ENCODE data around the gene ZNF101.

The ZNF101 gene

GRCh38 chr19:19643158-19644053 lies 25.2 kb upstream of the ZNF101 start, which contains the start of gene GMIP:
GMIP (minus strand) TSS chr19:19643657; CDS start chr19:19643529, 128 bp downstream.
- Histone ChIP-seq H3K36me3 (ENCODE audit: control insufficient read depth, insufficient read depth, low read length) (peaks cover 49% of the 10 kb centered on the region), H3K27ac (ENCODE audit: low read depth, low read length) (no peak within 1 kb of the TSS), H3K27me3 (ENCODE audit: control insufficient read depth, insufficient read depth, low read length) (no peaks in the 10 kb centered on the region), H3K4me3 (ENCODE audit: low read depth, low read length) (peak within 1 kb of the TSS; percentile 90), H3K4me1 (ENCODE audit: control insufficient read depth, insufficient read depth, low read length) (no peaks in the 10 kb centered on the region), H3K9ac (ENCODE audit: low read length) (peak within 1 kb of the TSS; percentile 65), H3K9me3 (ENCODE audit: control insufficient read depth, insufficient read depth, low read depth, low read length) (no peaks in the 10 kb centered on the region)

GRCh38 chr19:19644054-19644388 lies 24.6 kb upstream of the ZNF101 start:
- Histone ChIP-seq H3K27ac (ENCODE audit: low read depth, low read length) (no peak overlapping the region), H3K9me3 (ENCODE audit: control insufficient read depth, insufficient read depth, low read depth, low read length) (no peaks in the 10 kb centered on the region), H3K4me1 (ENCODE audit: control insufficient read depth, insufficient read depth, low read length) (no peaks in the 10 kb centered on the region), H3K27me3 (ENCODE audit: control insufficient read depth, insufficient read depth, low read length) (no peaks in the 10 kb centered on the region), H3K36me3 (ENCODE audit: control insufficient read depth, insufficient read depth, low read length) (peaks cover 53% of the 10 kb centered on the region), H3K4me3 (ENCODE audit: low read depth, low read length) (peak overlapping the region; percentile 90; the same call in 1 of the 2 replicates), H3K9ac (ENCODE audit: low read length) (no peak overlapping the region)

- Histone ChIP-seq H3K9me3 (ENCODE audit: control insufficient read depth, insufficient read depth, low read depth, low read length) (no peaks in the 10 kb centered on the region), H3K4me1 (ENCODE audit: control insufficient read depth, insufficient read depth, low read length) (no peaks in the 10 kb centered on the region), H3K36me3 (ENCODE audit: control insufficient read depth, insufficient read depth, low read length) (peaks cover 61% of the 10 kb centered on the region), H3K27me3 (ENCODE audit: control insufficient read depth, insufficient read depth, low read length) (no peaks in the 10 kb centered on the region), H3K27ac (ENCODE audit: low read depth, low read length) (no peak overlapping the region), H3K9ac (ENCODE audit: low read length) (no peak overlapping the region), H3K4me3 (ENCODE audit: low read depth, low read length) (no peak overlapping the region)
These were observed 23.3 kb upstream of the ZNF101 start for GRCh38 chr19:19645233-19645870.

GRCh38 chr19:19647037-19647835 lies 21.4 kb upstream of the ZNF101 start:
- H3K9me3 ChIP-seq (ENCODE audit: control insufficient read depth, insufficient read depth, low read depth, low read length): no peaks in the 10 kb centered on the region
- H3K36me3 ChIP-seq (ENCODE audit: control insufficient read depth, insufficient read depth, low read length): peaks cover 80% of the 10 kb centered on the region
- H3K9ac ChIP-seq (ENCODE audit: low read length): no peak overlapping the region
- no peaks in the 10 kb centered on the region for H3K27me3 ChIP-seq (ENCODE audit: control insufficient read depth, insufficient read depth, low read length)
- no peak overlapping the region for H3K27ac ChIP-seq (ENCODE audit: low read depth, low read length)
- no peaks in the 10 kb centered on the region for H3K4me1 ChIP-seq (ENCODE audit: control insufficient read depth, insufficient read depth, low read length)
- no peak overlapping the region for H3K4me3 ChIP-seq (ENCODE audit: low read depth, low read length)

- H3K4me3 ChIP-seq (ENCODE audit: low read depth, low read length): no peak overlapping the region
- no peaks in the 10 kb centered on the region for H3K4me1 ChIP-seq (ENCODE audit: control insufficient read depth, insufficient read depth, low read length)
- H3K27me3 ChIP-seq (ENCODE audit: control insufficient read depth, insufficient read depth, low read length): no peaks in the 10 kb centered on the region
- peaks cover 96% of the 10 kb centered on the region for H3K36me3 ChIP-seq (ENCODE audit: control insufficient read depth, insufficient read depth, low read length)
- no peak overlapping the region for H3K9ac ChIP-seq (ENCODE audit: low read length)
- no peaks in the 10 kb centered on the region for H3K9me3 ChIP-seq (ENCODE audit: control insufficient read depth, insufficient read depth, low read depth, low read length)
- H3K27ac ChIP-seq (ENCODE audit: low read depth, low read length): no peak overlapping the region
These were observed 19.5 kb upstream of the ZNF101 start for GRCh38 chr19:19649155-19649554.

GRCh38 chr19:19649580-19649995 lies 19.1 kb upstream of the ZNF101 start:
- Histone ChIP-seq H3K4me3 (ENCODE audit: low read depth, low read length) (no peak overlapping the region), H3K27ac (ENCODE audit: low read depth, low read length) (no peak overlapping the region), H3K36me3 (ENCODE audit: control insufficient read depth, insufficient read depth, low read length) (peaks cover 97% of the 10 kb centered on the region), H3K27me3 (ENCODE audit: control insufficient read depth, insufficient read depth, low read length) (no peaks in the 10 kb centered on the region), H3K9ac (ENCODE audit: low read length) (no peak overlapping the region), H3K4me1 (ENCODE audit: control insufficient read depth, insufficient read depth, low read length) (no peaks in the 10 kb centered on the region), H3K9me3 (ENCODE audit: control insufficient read depth, insufficient read depth, low read depth, low read length) (no peaks in the 10 kb centered on the region)

GRCh38 chr19:19650331-19650730 lies 18.3 kb upstream of the ZNF101 start:
- Histone ChIP-seq H3K4me3 (ENCODE audit: low read depth, low read length) (no peak overlapping the region), H3K9ac (ENCODE audit: low read length) (no peak overlapping the region), H3K9me3 (ENCODE audit: control insufficient read depth, insufficient read depth, low read depth, low read length) (no peaks in the 10 kb centered on the region), H3K36me3 (ENCODE audit: control insufficient read depth, insufficient read depth, low read length) (peaks cover 97% of the 10 kb centered on the region), H3K27ac (ENCODE audit: low read depth, low read length) (no peak overlapping the region), H3K4me1 (ENCODE audit: control insufficient read depth, insufficient read depth, low read length) (no peaks in the 10 kb centered on the region), H3K27me3 (ENCODE audit: control insufficient read depth, insufficient read depth, low read length) (no peaks in the 10 kb centered on the region)

GRCh38 chr19:19651076-19651475 lies 17.6 kb upstream of the ZNF101 start:
- no peak overlapping the region for H3K27ac ChIP-seq (ENCODE audit: low read depth, low read length)
- H3K9ac ChIP-seq (ENCODE audit: low read length): no peak overlapping the region

GRCh38 chr19:19652482-19653295 lies 15.9 kb upstream of the ZNF101 start:
- H3K27me3 ChIP-seq (ENCODE audit: control insufficient read depth, insufficient read depth, low read length): no peaks in the 10 kb centered on the region
- no peaks in the 10 kb centered on the region for H3K9me3 ChIP-seq (ENCODE audit: control insufficient read depth, insufficient read depth, low read depth, low read length)
- H3K9ac ChIP-seq (ENCODE audit: low read length): no peak overlapping the region
- no peak overlapping the region for H3K4me3 ChIP-seq (ENCODE audit: low read depth, low read length)
- no peak overlapping the region for H3K27ac ChIP-seq (ENCODE audit: low read depth, low read length)
- peaks cover 97% of the 10 kb centered on the region for H3K36me3 ChIP-seq (ENCODE audit: control insufficient read depth, insufficient read depth, low read length)
- no peaks in the 10 kb centered on the region for H3K4me1 ChIP-seq (ENCODE audit: control insufficient read depth, insufficient read depth, low read length)

More at GRCh38 chr19:19651076-19651475, 17.6 kb upstream of the ZNF101 start:
- peaks cover 97% of the 10 kb centered on the region for H3K36me3 ChIP-seq (ENCODE audit: control insufficient read depth, insufficient read depth, low read length)
- H3K9me3 ChIP-seq (ENCODE audit: control insufficient read depth, insufficient read depth, low read depth, low read length): no peaks in the 10 kb centered on the region
- H3K4me1 ChIP-seq (ENCODE audit: control insufficient read depth, insufficient read depth, low read length): no peaks in the 10 kb centered on the region
- H3K4me3 ChIP-seq (ENCODE audit: low read depth, low read length): no peak overlapping the region
- H3K27me3 ChIP-seq (ENCODE audit: control insufficient read depth, insufficient read depth, low read length): no peaks in the 10 kb centered on the region

- Histone ChIP-seq H3K9ac (ENCODE audit: low read length) (no peak overlapping the region), H3K36me3 (ENCODE audit: control insufficient read depth, insufficient read depth, low read length) (peaks cover 97% of the 10 kb centered on the region), H3K4me1 (ENCODE audit: control insufficient read depth, insufficient read depth, low read length) (no peaks in the 10 kb centered on the region), H3K9me3 (ENCODE audit: control insufficient read depth, insufficient read depth, low read depth, low read length) (no peaks in the 10 kb centered on the region), H3K4me3 (ENCODE audit: low read depth, low read length) (no peak overlapping the region), H3K27ac (ENCODE audit: low read depth, low read length) (no peak overlapping the region), H3K27me3 (ENCODE audit: control insufficient read depth, insufficient read depth, low read length) (no peaks in the 10 kb centered on the region)
These were observed 15.0 kb upstream of the ZNF101 start for GRCh38 chr19:19653597-19654147.

Measured in HUES6 (cell line).